ENCODE results near the gene PRG2.
"Not testable (repeated sequence)": the region's sequence is repeated elsewhere in the genome, so short reads cannot be mapped to it uniquely, and the experiment has no call there.

The PRG2 gene

GRCh38 chr11:57405271-57405860, 14.9 kb upstream of the PRG2 start:
- H3K4me3 ChIP-seq (ENCODE audit: low read depth, low read length): no peak overlapping the region
- no peak for TF ChIP-seq CTCF (IDR thresholded peaks at IDR 0.05; ENCODE audit: low read depth, low read length)
- no peaks in the 10 kb centered on the region for H3K36me3 ChIP-seq
- no peaks in the 10 kb centered on the region for H3K9me3 ChIP-seq (ENCODE audit: severe bottlenecking)
- peaks cover 41% of the 10 kb centered on the region for H3K27me3 ChIP-seq (ENCODE audit: insufficient read depth, low read depth, severe bottlenecking)
- DNase-seq: no peak
- no peak overlapping the region for H3K27ac ChIP-seq

GRCh38 chr11:57403802-57404147, 13.3 kb upstream of the PRG2 start:
- Histone ChIP-seq H3K27me3 (ENCODE audit: insufficient read depth, low read depth, severe bottlenecking) (peaks cover 53% of the 10 kb centered on the region), H3K36me3 (no peaks in the 10 kb centered on the region), H3K4me3 (ENCODE audit: low read depth, low read length) (no peak overlapping the region), H3K9me3 (ENCODE audit: severe bottlenecking) (no peaks in the 10 kb centered on the region), H3K27ac (no peak overlapping the region)
- no peak for DNase-seq
- TF ChIP-seq CTCF (IDR thresholded peaks at IDR 0.05; ENCODE audit: low read depth, low read length): no peak

GRCh38 chr11:57403003-57403801, 12.8 kb upstream of the PRG2 start:
- not testable (repeated sequence) for DNase-seq

GRCh38 chr11:57402188-57403002, 11.9 kb upstream of the PRG2 start:
- no peak for TF ChIP-seq CTCF (IDR thresholded peaks at IDR 0.05; ENCODE audit: low read depth, low read length)
- Histone ChIP-seq H3K9me3 (ENCODE audit: severe bottlenecking) (no peaks in the 10 kb centered on the region), H3K4me3 (ENCODE audit: low read depth, low read length) (no peak overlapping the region), H3K36me3 (no peaks in the 10 kb centered on the region), H3K27me3 (ENCODE audit: insufficient read depth, low read depth, severe bottlenecking) (peaks cover 58% of the 10 kb centered on the region), H3K27ac (no peak overlapping the region)
- peak; percentile 14 for DNase-seq

More at GRCh38 chr11:57403003-57403801, 12.8 kb upstream of the PRG2 start:
- peaks cover 59% of the 10 kb centered on the region for H3K27me3 ChIP-seq (ENCODE audit: insufficient read depth, low read depth, severe bottlenecking)
- H3K27ac ChIP-seq; H3K4me3 ChIP-seq (ENCODE audit: low read depth, low read length); H3K9me3 ChIP-seq (ENCODE audit: severe bottlenecking); H3K36me3 ChIP-seq: not testable (repeated sequence)

- Histone ChIP-seq H3K4me3 (ENCODE audit: low read depth, low read length) (no peak overlapping the region), H3K9me3 (ENCODE audit: severe bottlenecking) (no peaks in the 10 kb centered on the region), H3K27me3 (ENCODE audit: insufficient read depth, low read depth, severe bottlenecking) (peaks cover 54% of the 10 kb centered on the region), H3K36me3 (no peaks in the 10 kb centered on the region), H3K27ac (no peak overlapping the region)
- no peak for DNase-seq
- no peak for TF ChIP-seq CTCF (IDR thresholded peaks at IDR 0.05; ENCODE audit: low read depth, low read length)
Observed at GRCh38 chr11:57399972-57400578, 9.6 kb upstream of the PRG2 start.

- Histone ChIP-seq H3K9me3 (ENCODE audit: severe bottlenecking) (no peaks in the 10 kb centered on the region), H3K36me3 (no peaks in the 10 kb centered on the region), H3K27ac (no peak overlapping the region), H3K4me3 (ENCODE audit: low read depth, low read length) (no peak overlapping the region), H3K27me3 (ENCODE audit: insufficient read depth, low read depth, severe bottlenecking) (peaks cover 56% of the 10 kb centered on the region)
- no peak for DNase-seq
- no peak for TF ChIP-seq CTCF (IDR thresholded peaks at IDR 0.05; ENCODE audit: low read depth, low read length)
Observed at GRCh38 chr11:57399221-57399620, 8.8 kb upstream of the PRG2 start.
